ENCODE measurements around the gene TRIM15.

DNA sequence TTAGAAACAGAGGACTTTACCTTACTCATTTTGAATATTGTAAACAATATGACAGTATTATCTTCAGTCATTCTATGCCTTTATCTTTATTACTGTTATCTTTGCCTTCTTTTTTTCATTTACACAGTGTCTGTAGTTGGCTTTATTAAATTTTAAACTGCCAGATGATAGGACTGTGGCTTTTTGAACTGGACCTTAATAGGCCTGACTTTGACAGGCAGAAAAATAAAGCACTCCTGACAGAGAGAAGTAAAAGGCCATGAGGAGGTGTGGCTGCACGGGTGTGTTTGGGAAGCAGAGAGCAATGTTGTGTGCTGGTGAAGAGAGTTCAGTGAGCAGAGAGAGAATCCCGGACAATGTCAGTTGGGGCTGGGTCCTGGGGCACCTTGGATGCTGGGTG lies 19.6 kb upstream of the TRIM15 start:
- TF ChIP-seq ZNF217 (IDR thresholded peaks at IDR 0.05) = no peak
- no peak for TF ChIP-seq SMC3 (IDR thresholded peaks at IDR 0.05; ENCODE audit: borderline replicate concordance, low read length)
- TF ChIP-seq POLR2AphosphoS5 (IDR thresholded peaks at IDR 0.05; ENCODE audit: low read length) = no peak
- TF ChIP-seq, protein P1, sequence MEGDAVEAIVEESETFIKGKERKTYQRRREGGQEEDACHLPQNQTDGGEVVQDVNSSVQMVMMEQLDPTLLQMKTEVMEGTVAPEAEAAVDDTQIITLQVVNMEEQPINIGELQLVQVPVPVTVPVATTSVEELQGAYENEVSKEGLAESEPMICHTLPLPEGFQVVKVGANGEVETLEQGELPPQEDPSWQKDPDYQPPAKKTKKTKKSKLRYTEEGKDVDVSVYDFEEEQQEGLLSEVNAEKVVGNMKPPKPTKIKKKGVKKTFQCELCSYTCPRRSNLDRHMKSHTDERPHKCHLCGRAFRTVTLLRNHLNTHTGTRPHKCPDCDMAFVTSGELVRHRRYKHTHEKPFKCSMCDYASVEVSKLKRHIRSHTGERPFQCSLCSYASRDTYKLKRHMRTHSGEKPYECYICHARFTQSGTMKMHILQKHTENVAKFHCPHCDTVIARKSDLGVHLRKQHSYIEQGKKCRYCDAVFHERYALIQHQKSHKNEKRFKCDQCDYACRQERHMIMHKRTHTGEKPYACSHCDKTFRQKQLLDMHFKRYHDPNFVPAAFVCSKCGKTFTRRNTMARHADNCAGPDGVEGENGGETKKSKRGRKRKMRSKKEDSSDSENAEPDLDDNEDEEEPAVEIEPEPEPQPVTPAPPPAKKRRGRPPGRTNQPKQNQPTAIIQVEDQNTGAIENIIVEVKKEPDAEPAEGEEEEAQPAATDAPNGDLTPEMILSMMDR (IDR thresholded peaks at IDR 0.05 in 2 of 3, conservative IDR thresholded peaks at IDR 0.05 in 1 of 3; ENCODE audit: control insufficient read depth in 2 of 3, extremely low read depth in 1 of 3, insufficient read depth in 1 of 3, low read depth in 3 of 3, low read length in 3 of 3) = no peak
- TF ChIP-seq POLR2A (IDR thresholded peaks at IDR 0.05; ENCODE audit: low read depth, low read length) = no peak

Data from GM12878 (cell line).